ENCODE results near the gene FYB1.

The FYB1 gene

GRCh38 chr5:39197556-39197955, 21.8 kb downstream of the FYB1 start:
- TF ChIP-seq PPARA (CRISPR knock-in tag; IDR thresholded peaks at IDR 0.05; ENCODE audit: borderline replicate concordance) (no peak), ISL1 (CRISPR knock-in tag; IDR thresholded peaks at IDR 0.05) (no peak), POU6F1 (CRISPR knock-in tag; IDR thresholded peaks at IDR 0.05; ENCODE audit: borderline replicate concordance, low read depth) (no peak), SNAI2 (CRISPR knock-in tag; IDR thresholded peaks at IDR 0.05) (no peak), TOX (CRISPR knock-in tag; IDR thresholded peaks at IDR 0.05; ENCODE audit: borderline replicate concordance) (no peak), BACH2 (CRISPR knock-in tag; IDR thresholded peaks at IDR 0.05; ENCODE audit: borderline replicate concordance) (no peak), ZNF70 (CRISPR knock-in tag; IDR thresholded peaks at IDR 0.05) (no peak), RARB (CRISPR knock-in tag; IDR thresholded peaks at IDR 0.05) (no peak), ZFP30 (CRISPR knock-in tag; IDR thresholded peaks at IDR 0.05) (no peak), TCF4 (CRISPR knock-in tag; IDR thresholded peaks at IDR 0.05; ENCODE audit: borderline replicate concordance) (no peak), ZNF8 (CRISPR knock-in tag; IDR thresholded peaks at IDR 0.05) (no peak), ZNF565 (CRISPR knock-in tag; conservative IDR thresholded peaks at IDR 0.05; ENCODE audit: low read depth) (no peak), CREB5 (CRISPR knock-in tag; IDR thresholded peaks at IDR 0.05; ENCODE audit: low read depth) (no peak), CSDC2 (CRISPR knock-in tag; IDR thresholded peaks at IDR 0.05) (no peak)
- TF ChIP-seq, protein P1, sequence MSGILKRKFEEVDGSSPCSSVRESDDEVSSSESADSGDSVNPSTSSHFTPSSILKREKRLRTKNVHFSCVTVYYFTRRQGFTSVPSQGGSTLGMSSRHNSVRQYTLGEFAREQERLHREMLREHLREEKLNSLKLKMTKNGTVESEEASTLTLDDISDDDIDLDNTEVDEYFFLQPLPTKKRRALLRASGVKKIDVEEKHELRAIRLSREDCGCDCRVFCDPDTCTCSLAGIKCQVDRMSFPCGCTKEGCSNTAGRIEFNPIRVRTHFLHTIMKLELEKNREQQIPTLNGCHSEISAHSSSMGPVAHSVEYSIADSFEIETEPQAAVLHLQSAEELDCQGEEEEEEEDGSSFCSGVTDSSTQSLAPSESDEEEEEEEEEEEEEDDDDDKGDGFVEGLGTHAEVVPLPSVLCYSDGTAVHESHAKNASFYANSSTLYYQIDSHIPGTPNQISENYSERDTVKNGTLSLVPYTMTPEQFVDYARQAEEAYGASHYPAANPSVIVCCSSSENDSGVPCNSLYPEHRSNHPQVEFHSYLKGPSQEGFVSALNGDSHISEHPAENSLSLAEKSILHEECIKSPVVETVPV (CRISPR knock-in tag; IDR thresholded peaks at IDR 0.05), result no peak
- TF ChIP-seq, protein P2, sequence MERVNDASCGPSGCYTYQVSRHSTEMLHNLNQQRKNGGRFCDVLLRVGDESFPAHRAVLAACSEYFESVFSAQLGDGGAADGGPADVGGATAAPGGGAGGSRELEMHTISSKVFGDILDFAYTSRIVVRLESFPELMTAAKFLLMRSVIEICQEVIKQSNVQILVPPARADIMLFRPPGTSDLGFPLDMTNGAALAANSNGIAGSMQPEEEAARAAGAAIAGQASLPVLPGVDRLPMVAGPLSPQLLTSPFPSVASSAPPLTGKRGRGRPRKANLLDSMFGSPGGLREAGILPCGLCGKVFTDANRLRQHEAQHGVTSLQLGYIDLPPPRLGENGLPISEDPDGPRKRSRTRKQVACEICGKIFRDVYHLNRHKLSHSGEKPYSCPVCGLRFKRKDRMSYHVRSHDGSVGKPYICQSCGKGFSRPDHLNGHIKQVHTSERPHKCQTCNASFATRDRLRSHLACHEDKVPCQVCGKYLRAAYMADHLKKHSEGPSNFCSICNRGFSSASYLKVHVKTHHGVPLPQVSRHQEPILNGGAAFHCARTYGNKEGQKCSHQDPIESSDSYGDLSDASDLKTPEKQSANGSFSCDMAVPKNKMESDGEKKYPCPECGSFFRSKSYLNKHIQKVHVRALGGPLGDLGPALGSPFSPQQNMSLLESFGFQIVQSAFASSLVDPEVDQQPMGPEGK (CRISPR knock-in tag; IDR thresholded peaks at IDR 0.05; ENCODE audit: borderline replicate concordance), result no peak
- TF ChIP-seq, protein P3, sequence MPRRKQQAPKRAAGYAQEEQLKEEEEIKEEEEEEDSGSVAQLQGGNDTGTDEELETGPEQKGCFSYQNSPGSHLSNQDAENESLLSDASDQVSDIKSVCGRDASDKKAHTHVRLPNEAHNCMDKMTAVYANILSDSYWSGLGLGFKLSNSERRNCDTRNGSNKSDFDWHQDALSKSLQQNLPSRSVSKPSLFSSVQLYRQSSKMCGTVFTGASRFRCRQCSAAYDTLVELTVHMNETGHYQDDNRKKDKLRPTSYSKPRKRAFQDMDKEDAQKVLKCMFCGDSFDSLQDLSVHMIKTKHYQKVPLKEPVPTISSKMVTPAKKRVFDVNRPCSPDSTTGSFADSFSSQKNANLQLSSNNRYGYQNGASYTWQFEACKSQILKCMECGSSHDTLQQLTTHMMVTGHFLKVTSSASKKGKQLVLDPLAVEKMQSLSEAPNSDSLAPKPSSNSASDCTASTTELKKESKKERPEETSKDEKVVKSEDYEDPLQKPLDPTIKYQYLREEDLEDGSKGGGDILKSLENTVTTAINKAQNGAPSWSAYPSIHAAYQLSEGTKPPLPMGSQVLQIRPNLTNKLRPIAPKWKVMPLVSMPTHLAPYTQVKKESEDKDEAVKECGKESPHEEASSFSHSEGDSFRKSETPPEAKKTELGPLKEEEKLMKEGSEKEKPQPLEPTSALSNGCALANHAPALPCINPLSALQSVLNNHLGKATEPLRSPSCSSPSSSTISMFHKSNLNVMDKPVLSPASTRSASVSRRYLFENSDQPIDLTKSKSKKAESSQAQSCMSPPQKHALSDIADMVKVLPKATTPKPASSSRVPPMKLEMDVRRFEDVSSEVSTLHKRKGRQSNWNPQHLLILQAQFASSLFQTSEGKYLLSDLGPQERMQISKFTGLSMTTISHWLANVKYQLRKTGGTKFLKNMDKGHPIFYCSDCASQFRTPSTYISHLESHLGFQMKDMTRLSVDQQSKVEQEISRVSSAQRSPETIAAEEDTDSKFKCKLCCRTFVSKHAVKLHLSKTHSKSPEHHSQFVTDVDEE (CRISPR knock-in tag; IDR thresholded peaks at IDR 0.05), result no peak
- ATAC-seq, result no peak

GRCh38 chr5:39195198-39195826, 24.1 kb downstream of the FYB1 start:
- no peak for ATAC-seq
- TF ChIP-seq BACH2 (CRISPR knock-in tag; IDR thresholded peaks at IDR 0.05; ENCODE audit: borderline replicate concordance), result no peak
- no peak for TF ChIP-seq PPARA (CRISPR knock-in tag; IDR thresholded peaks at IDR 0.05; ENCODE audit: borderline replicate concordance)
- no peak for TF ChIP-seq CREB5 (CRISPR knock-in tag; IDR thresholded peaks at IDR 0.05; ENCODE audit: low read depth)
- TF ChIP-seq, protein P1 (CRISPR knock-in tag; IDR thresholded peaks at IDR 0.05), result no peak
- TF ChIP-seq ZNF8 (CRISPR knock-in tag; IDR thresholded peaks at IDR 0.05), result no peak
- TF ChIP-seq SNAI2 (CRISPR knock-in tag; IDR thresholded peaks at IDR 0.05), result no peak
- TF ChIP-seq ESRRG (CRISPR knock-in tag; IDR thresholded peaks at IDR 0.05), result no peak
- TF ChIP-seq POU6F1 (CRISPR knock-in tag; IDR thresholded peaks at IDR 0.05; ENCODE audit: borderline replicate concordance, low read depth), result no peak
